ENCODE data around the gene BAD. TPM values are rescaled to one million over a fixed set of nuclear protein-coding genes. Genes with fewer than 3 reads are reported as not detected.

BAD gene
- total RNA-seq, 1 donor from 2014 or later = 83.5 TPM

DNA sequence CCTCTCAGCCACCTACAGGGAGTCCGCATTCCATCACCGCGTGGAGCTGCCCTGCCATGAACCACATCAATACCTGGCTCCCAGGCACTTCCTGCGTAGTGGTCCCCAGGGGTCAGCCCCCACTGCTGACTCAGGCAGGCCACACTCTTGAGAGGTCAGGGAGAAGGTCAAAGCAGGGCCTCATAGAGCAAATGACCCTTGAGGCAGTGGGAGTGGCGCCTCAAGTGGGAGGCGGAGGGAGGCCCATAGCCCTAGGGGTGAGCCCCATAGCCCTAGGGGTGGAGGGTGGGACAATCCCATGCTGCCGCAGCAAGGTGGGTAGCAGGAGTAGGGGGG lies 38.4 kb upstream of the BAD start:
- Histone ChIP-seq H3K36me3 (peaks cover 0 to 11% of the 10 kb centered on the region in 2 donors), H3K27ac (no peak overlapping the region), H3K9me3 (no peaks in the 10 kb centered on the region), H3K4me3 (no peak overlapping the region), H3K27me3 (no peaks in the 10 kb centered on the region), H3K4me1 (peaks cover 38% of the 10 kb centered on the region)
- DNase-seq (ENCODE audit: extremely low spot score in 2 of 2) = no peak
- TF ChIP-seq CTCF (IDR thresholded peaks at IDR 0.05) (no peak), POLR2AphosphoS5 (IDR thresholded peaks at IDR 0.05; ENCODE audit: insufficient read depth in 1 of 2, low read depth in 1 of 2) (no peak), POLR2A (IDR thresholded peaks at IDR 0.05) (no peak)
- intact Hi-C loops (cut with DNase I) = no loop called here

GRCh38 chr11:64321533-64321932 lies 37.1 kb upstream of the BAD start:
- H3K4me3 ChIP-seq = no peak overlapping the region
- TF ChIP-seq POLR2AphosphoS5 (IDR thresholded peaks at IDR 0.05; ENCODE audit: insufficient read depth in 1 of 2, low read depth in 1 of 2) (no peak), POLR2A (IDR thresholded peaks at IDR 0.05) (no peak), CTCF (IDR thresholded peaks at IDR 0.05) (no peak)
- no peaks in the 10 kb centered on the region for H3K9me3 ChIP-seq
- H3K27me3 ChIP-seq = no peaks in the 10 kb centered on the region
- H3K4me1 ChIP-seq = peaks cover 45% of the 10 kb centered on the region
- H3K36me3 ChIP-seq = peaks cover 0 to 11% of the 10 kb centered on the region in 2 donors
- intact Hi-C loops (cut with DNase I) = no loop called here
- H3K27ac ChIP-seq = no peak overlapping the region
- DNase-seq (ENCODE audit: extremely low spot score in 2 of 2) = peak in 1 of 2 donors; percentile 85

GRCh38 chr11:64321026-64321425 lies 36.6 kb upstream of the BAD start:
- Histone ChIP-seq H3K27me3 (no peaks in the 10 kb centered on the region), H3K9me3 (no peaks in the 10 kb centered on the region), H3K27ac (no peak overlapping the region), H3K36me3 (peaks cover 0 to 13% of the 10 kb centered on the region in 2 donors), H3K4me3 (no peak overlapping the region), H3K4me1 (peaks cover 50% of the 10 kb centered on the region)
- intact Hi-C loops (cut with DNase I) = no loop called here
- DNase-seq (ENCODE audit: extremely low spot score in 2 of 2) = peak in 1 of 2 donors; percentile 77
- no peak for TF ChIP-seq CTCF (IDR thresholded peaks at IDR 0.05)
- TF ChIP-seq POLR2AphosphoS5 (IDR thresholded peaks at IDR 0.05; ENCODE audit: insufficient read depth in 1 of 2, low read depth in 1 of 2) = no peak
- no peak for TF ChIP-seq POLR2A (IDR thresholded peaks at IDR 0.05)

GRCh38 chr11:64320556-64320955 lies 36.1 kb upstream of the BAD start:
- intact Hi-C loops (cut with DNase I) = no loop called here
- H3K36me3 ChIP-seq = peaks cover 0 to 17% of the 10 kb centered on the region in 2 donors
- H3K4me3 ChIP-seq = no peak overlapping the region
- no peaks in the 10 kb centered on the region for H3K27me3 ChIP-seq
- peak in 1 of 2 donors; percentile 80 for DNase-seq (ENCODE audit: extremely low spot score in 2 of 2)
- TF ChIP-seq POLR2AphosphoS5 (IDR thresholded peaks at IDR 0.05; ENCODE audit: insufficient read depth in 1 of 2, low read depth in 1 of 2) (no peak), CTCF (IDR thresholded peaks at IDR 0.05) (no peak), POLR2A (IDR thresholded peaks at IDR 0.05) (no peak)
- peaks cover 51% of the 10 kb centered on the region for H3K4me1 ChIP-seq
- H3K27ac ChIP-seq = no peak overlapping the region
- H3K9me3 ChIP-seq = no peaks in the 10 kb centered on the region

DNA sequence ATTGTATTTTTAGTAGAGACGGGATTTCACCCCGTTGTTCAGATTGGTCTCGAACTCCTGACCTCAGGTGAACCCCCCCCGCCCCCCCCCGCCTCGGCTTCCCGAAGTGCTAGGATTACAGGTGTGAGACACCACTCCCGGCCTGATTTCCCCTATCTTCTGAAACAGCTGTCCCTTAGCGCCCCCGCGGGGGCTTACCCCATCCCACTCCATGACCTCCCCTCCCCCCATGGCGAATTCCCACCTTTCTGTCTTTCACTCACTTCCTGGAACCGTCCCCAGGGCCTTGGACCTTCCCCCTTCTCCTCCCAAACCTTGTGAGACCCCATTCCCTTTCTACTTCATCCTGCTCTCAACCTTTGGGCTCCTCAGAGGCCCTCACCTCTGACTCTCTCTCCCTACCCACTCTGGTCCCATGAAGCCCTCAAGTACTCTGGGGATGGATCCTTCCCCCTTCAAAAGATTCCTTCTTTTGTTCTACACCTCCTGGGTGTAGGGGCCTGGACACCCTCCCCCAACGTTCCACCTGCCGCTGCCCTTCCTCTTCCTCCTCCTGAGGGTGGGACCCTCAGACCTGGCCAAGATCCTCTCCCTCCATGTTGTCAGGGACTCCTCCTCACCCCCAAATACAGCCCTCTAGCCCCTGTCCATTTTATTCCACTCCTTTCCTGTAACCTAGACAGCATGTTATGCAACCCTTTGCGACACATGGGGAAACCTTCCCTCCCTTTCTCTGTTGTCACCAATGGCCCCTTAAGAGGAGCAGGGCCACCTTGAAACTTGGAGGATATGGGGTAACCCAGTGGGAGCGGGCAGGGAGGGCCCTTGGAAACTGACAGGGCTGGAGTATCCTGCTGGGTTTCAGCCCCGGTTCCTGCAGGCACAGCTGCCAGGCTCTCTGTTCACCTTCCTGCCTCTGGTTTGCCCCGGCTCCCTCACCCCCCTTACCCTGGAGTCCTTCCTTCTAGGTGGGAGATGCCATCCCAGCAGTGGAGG lies 34.6 kb upstream of the BAD start:
- Histone ChIP-seq H3K36me3 (peaks cover 0 to 32% of the 10 kb centered on the region in 2 donors), H3K27me3 (no peaks in the 10 kb centered on the region), H3K4me1 (peaks cover 46% of the 10 kb centered on the region), H3K4me3 (peak overlapping the region; percentile 90 to 95), H3K27ac (peak overlapping the region; percentile 97), H3K9me3 (no peaks in the 10 kb centered on the region)
- intact Hi-C loops (cut with DNase I) = loop anchor here (5.0 kb wide), 1 partner anchor 33 kb away; no protein-coding TSS in a partner anchor
- DNase-seq (ENCODE audit: extremely low spot score in 2 of 2) = no peak
- TF ChIP-seq CTCF (IDR thresholded peaks at IDR 0.05) (no peak), POLR2A (IDR thresholded peaks at IDR 0.05) (no peak), POLR2AphosphoS5 (IDR thresholded peaks at IDR 0.05; ENCODE audit: insufficient read depth in 1 of 2, low read depth in 1 of 2) (no peak)
